COLO668 (cell line): Measurements from ENCODE around the gene PPIP5K1.
A peak's percentile ranks its signal among the peaks of the same experiment; 100 is the strongest.

Experiments used
- DNase-seq: peaks from one replicate; lab custom pipeline; 2025; ENCODE audit not compliant: unreplicated experiment; lab: John Stamatoyannopoulos, UW

Gene PPIP5K1

DNA sequence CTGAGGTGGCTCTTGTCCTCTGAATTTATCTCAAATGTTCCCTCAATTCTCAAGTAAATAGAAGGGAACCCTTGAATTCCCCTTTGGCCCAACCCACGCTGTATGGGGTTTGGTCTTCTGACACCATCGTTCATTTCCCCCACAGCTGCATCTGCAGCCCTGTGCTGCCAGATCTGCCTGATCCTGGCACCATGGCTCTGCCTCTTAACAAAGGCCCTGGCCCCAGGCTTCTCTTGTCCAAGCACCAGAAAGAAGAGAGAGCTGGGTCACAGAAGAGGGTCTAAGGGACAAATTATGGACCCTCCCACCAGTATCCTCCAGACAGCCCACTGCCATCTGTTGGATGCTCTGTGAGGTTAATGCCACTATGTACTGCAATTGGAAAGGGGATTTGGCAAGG, 70.8 kb downstream of the PPIP5K1 start:
- no peak for DNase-seq

- DNase-seq: peak; percentile 61
Observed at GRCh38 chr15:43518197-43518761, 71.7 kb downstream of the PPIP5K1 start.

DNA sequence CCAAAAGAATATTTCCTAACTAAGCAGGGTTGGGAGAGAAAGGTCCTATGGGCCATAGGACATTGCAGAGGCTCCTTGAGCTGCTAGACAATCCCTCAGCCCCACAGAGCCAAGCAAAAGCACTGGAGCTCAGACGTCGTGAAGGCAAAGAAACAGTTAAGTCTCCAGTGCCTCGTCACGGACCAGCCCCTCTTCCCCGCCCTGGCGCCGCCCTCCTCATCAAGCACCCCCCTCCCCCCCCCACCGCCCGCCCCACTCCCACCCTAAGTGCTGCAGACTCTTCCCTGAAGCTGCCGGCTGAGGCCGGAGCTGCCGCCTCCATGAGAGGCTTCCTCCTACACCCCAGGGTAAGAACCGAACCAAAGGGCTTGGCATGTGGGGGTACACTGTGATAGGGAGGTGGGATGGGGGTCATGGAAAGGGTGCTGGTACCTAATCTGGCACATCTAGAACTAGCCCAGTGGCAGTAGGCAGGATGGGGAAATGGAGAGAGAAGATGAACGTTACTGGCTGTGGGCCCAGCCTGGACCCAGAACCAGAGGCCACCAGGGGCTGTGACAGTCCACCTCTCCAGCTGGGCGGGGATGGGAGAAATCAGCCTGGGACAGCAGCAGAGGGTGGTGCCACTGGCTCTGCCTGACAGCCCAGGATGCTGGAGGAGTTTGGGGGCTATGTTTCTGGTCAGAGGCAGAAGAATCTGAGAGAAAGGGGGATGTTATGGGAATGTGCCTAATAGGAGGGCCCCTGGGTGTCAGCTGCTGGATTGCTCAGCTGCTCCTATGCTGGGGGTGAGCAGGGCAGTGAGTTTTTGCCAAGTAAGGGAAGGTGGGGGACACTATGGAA, 72.4 kb downstream of the PPIP5K1 start, which contains the start of gene MAP1A:
TSS of gene MAP1A (plus strand) at position 255 of the 843 bp plus-strand sequence. CDS start 3,866 bp downstream, outside the sequence.
- DNase-seq: no peak

DNA sequence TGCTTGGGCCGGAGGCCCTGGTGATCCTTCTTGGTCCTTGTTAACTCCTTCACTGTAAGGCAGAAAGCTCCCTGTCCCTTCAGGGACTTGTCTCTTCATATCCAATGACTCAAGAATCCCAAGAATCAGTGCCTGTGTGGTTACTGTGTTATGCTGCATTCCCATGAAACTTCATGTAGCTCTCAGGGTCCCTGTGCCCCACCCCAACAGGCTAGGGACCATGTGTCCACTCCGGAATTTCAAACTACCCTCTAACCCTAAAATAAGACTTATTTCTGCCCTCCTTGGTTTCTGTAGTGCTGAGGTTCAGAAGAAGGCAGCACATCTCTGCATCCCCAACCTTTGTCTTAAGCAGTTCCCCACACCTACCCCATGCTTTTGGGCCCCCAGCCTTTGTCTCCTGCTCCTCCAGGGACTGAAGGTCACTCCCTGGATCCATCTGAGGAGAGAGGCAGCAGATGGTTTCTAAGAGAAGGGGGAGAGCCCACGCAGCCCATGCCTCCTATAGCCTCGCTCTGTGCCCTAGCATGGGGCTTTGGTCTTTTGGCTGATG, 73.1 kb downstream of the PPIP5K1 start:
- DNase-seq: no peak

GRCh38 chr15:43516185-43516584, 73.8 kb downstream of the PPIP5K1 start:
- DNase-seq: no peak

GRCh38 chr15:43515741-43516140, 74.3 kb downstream of the PPIP5K1 start:
- DNase-seq: no peak

DNA sequence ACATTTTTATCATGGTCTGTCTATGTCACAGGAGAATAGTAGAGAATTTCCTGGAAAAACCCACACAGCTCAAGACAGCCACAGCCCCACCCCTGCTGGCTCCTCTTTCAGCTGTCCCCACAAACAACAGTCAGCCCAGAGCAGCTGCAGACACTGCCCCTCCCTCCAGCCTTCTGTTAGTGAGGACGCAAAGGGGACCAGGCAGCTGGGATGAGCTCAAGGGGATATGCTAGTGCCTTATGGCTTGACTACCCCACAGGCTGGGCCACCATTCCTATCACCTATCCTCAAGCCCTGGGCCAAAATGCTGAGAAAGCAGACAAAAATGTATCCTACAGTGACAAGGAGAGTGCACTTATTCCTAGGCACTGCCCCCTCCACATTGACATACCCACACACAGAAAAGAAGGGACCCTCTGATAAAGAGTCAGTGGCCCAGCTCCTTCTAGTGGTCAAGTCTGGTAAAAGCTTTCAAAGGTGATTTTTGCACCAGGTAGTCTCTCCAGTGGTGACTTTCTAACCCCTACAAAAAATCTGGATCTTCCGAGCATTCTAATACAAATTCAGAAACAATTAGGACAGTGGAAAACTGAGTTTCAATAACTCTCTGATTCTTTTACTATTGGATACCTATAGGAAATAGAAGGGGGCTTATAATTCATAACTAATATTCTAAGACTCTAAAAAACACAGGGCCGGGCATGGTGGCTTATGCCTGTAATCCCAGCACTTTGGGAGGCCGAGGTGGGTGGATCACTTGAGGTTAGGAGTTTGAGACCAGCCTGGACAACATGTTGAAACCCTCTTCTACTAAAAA, 75.6 kb downstream of the PPIP5K1 start:
- peak; percentile 82 for DNase-seq

DNA sequence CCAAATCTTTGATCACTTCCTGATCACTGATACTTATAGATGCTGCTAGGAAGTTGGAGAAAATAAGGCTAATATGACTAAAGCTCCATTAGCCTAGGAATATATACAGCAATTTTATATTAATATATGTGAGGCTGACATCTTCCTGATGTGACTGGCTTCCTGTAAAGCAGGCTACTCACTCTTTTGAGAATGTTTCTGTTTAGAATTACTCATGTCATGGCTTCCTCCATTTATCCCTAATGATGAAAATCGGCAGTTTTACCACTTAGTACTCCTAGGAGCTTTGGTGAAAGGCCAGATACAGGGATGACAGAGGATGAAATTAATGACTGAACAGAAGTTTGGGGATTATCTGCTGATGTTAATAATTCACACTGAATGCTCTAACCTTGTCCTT, 76.5 kb downstream of the PPIP5K1 start:
- no peak for DNase-seq

DNA sequence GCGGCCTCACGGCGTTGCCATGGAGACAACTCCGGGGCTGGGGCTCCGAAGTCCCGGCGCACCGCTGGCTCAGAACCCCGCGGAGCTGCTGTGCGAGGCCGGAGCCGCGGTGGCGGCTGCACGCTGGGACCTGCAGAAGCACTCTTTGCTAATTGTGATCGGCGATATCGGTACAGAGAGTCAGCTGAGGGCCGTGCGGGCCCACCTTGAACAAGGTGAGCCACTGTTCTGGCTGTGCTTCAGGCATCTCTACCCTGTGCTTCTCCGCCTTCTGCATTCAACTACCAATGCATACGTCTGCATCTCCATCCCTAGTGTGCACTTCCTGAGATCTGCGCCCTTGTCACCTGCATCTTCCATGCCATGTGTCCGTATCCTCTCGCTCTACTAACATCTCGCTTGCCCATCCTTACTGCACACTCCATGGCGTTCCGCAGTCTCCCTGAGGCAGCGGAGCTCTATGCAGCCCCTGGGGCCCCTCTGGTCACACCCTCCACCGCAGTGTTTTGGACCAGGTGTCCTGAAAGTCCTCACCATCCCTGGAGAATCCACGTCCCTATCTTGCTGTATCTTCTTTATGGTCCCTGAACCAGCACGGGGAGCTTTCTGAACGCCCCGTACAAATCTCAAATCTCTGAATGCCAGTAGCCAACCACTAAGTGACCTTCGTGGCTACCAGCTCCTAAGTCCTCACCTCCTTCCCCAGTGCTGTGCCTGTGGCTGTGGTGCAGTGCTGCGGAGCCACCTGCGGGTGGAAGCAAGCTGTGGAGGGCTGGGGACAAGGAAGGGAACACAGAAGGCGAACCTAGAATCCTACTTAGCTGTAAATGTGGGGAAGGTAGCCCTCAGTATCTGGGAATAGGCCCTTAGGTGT, 78.8 kb downstream of the PPIP5K1 start:
- DNase-seq: peak; percentile 68

DNA sequence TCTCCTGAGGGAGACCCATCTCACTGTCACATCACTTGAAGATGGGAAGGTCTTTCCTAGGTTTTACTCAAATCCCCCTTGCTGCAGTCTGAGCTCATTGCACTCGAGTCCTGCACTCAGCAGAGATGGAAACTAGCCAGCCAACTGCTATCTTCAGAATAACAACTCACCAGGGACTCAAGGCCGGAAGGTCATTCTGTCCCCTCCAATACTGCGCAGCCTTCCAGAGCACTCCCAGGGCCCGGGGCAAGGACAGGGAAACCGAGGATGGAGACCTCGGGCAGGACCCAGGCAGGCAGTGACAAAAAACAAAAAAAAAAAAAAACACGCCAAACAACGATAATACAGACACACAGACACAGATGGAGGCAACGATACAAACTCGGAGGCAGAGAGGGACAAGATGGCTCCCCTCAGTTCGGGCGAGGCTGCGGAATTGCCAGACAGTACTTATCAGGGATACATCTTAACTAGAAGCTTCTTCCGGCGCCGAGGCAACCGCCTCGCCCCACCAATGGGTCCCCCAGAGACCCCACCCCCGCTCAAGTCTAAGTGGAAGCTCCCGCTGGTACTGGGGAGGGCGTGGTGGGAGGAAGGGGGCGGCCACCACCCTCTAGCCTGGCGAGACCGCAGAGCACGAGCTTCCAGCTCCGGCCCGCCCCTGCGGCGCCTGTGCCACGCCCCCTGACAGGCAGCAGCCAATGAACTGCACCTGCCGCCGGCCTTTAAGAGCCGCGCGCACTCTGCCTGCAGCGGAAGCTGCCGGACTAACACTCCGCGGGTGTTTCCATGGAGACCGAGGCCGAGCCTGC, 79.6 kb downstream of the PPIP5K1 start:
- peak; percentile 99 for DNase-seq

- no peak for DNase-seq
Observed at GRCh38 chr15:43509660-43510199, 80.3 kb downstream of the PPIP5K1 start.

DNA sequence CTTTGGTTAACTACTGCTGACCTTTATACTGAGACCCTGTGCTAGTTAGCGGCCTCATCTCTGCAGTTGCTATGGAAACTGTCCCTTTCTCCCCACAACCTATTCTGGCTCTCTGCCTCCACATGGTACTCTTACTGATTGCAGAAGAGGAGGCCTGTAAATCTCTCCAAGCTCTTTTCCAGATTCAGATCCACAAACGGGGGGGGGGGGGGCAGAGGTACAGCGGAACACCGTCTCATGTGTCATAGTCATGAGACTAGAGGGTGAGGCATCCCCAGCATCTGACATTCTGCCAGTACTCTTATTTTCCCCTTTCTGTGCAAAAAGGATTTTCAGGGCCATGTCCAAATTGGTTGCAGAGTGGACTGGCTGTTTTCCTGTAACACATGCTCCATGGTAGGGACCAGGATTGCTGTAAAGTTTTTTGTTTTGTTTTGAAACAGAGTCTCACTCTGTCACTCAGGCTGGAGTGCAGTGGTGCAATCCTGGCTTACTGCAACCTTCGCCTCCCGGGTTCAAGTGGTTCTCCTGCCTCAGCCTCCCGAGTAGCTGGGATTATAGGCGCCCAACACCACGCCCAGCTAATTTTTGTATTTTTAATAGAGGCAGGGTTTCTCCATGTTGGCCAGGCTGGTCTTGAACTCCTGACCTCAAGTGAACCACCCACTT, 80.9 kb downstream of the PPIP5K1 start:
- DNase-seq: no peak

DNA sequence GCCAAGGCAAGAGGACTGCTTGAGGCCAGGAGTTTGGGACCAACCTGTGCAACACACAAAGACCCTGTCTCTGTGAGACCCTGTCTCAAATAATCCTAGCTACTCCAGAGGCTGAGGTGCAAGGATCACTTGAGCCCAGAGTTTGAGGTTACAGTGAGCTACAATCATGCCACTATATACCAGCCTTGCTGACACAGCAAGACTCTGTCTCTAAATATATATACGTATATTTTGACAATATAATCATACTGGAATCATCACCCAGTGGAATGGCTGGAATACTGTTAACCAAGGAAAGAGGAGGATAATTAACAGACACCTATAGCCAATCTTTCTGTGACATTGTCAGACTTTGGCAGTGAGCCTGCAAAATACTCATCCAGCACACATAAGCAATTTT, 81.6 kb downstream of the PPIP5K1 start:
- no peak for DNase-seq

DNA sequence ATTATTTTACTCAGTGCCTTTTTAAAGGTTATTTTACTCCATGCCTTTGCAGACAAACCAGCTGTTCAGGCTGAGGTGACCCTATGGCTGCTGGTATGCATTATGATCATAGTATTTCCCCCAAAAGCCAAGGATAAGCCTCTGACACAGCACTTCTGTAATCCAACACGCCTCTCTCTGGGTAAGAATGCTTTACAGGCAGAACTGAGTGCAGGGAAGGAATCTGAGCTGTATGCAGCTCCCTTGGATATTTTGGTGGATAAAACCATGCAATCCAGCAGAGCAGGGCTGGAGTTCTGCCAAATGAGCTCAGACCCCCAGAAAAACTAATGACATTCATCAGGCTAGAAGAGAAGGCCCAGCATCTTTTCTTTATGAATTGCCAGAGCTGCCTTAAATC, 84.3 kb downstream of the PPIP5K1 start:
- DNase-seq: no peak

DNA sequence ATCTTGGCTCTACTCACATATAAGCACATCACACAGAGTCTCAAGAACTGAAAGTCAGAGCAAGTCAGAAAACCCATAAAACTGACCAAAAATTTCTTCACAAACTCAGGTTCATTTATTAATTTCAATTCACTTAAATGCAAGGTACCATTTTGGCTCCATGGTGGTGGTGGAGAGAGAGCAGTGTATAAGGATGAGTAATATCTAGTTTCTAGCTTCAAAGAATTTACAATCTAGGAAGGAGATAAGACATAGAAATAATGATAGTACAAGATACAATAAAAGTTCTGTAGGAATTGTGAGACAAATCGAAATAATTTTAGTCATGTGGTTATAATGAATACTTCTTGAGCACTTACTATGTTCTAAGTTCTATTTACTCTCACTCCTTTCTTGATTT, 90.4 kb downstream of the PPIP5K1 start:
- no peak for DNase-seq

DNA sequence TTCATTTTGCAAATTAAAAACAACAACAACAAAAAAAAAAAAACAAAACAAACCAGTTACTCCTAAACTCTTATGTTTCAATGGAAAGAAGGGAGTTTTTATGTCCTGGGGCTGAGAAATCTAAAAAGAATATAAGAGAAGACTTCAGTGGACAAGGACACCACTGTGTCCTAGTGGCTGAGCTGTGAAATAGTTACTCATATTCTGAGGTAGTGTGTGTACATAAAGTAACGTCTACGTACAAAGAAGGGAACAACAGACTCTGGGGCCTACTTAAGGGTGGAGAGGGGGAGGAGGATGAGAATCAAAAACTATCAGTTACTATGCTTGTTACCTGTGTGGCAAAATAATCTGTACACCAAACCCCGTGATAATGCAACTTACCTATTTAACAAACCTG, 91.0 kb downstream of the PPIP5K1 start:
- no peak for DNase-seq

DNA sequence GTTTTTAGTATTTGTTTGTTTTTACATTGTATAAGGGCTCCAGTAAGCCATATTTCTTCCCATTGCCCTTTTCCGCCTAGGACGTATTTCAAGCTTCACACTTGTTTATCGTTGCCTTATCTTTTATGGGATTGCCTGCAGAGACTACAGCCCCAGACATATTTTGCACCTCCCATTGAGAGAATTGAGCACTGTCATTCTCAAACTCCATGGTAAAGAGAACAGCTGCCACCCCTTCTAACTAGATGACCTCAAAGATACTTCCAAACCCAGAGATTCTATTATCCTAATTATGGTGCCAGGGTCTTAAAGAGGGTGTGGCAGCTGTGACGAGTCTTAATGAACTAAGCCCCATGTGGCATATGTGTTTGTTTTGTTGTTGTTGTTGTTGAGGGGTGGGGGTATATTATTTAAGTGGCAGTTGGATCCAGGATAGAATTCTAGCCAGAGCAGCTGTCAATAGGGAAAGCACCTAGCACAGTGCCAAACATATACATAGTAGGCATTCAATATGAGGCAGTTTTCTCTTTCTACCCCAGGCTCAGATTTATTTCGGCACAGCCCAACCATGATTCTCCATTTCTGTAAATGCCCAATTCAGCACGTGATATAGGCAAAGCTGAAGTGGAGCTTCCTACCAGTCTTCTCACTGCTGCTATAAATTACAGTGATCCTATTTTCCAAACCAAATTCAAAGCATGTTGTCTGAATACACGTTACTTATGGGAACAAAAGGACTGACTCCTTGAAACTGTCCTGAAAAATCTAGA, 96.1 kb downstream of the PPIP5K1 start:
- DNase-seq: no peak
